DMS114 treated with DMSO at 0.1 percent for 48 hours (cell line): ENCODE measurements around the gene SEZ6.

Source experiments
- DNase-seq: peaks from one replicate; lab custom pipeline; 2025; ENCODE audit not compliant: unreplicated experiment; lab: John Stamatoyannopoulos, UW

The SEZ6 gene

GRCh38 chr17:29003289-29003688 is 2.5 kb downstream of the SEZ6 start:
- DNase-seq, result no peak

- no peak for DNase-seq
Measured at GRCh38 chr17:29002811-29003210, 3.0 kb downstream of the SEZ6 start.

GRCh38 chr17:29000973-29001372 is 4.9 kb downstream of the SEZ6 start:
- DNase-seq, result no peak

GRCh38 chr17:28999206-28999605 is 6.6 kb downstream of the SEZ6 start:
- DNase-seq, result no peak

GRCh38 chr17:28997806-28998205 is 8.0 kb downstream of the SEZ6 start:
- DNase-seq, result no peak

- DNase-seq, result no peak
Measured at GRCh38 chr17:28996554-28997096, 9.2 kb downstream of the SEZ6 start.

GRCh38 chr17:28993645-28994426 is 12.0 kb downstream of the SEZ6 start:
- DNase-seq, result no peak

- no peak for DNase-seq
Measured at GRCh38 chr17:28992625-28993600, 12.9 kb downstream of the SEZ6 start.

GRCh38 chr17:28992185-28992584 is 13.6 kb downstream of the SEZ6 start:
- no peak for DNase-seq

GRCh38 chr17:28991779-28992178 is 14.1 kb downstream of the SEZ6 start:
- no peak for DNase-seq

GRCh38 chr17:28989028-28989427 is 16.8 kb downstream of the SEZ6 start:
- no peak for DNase-seq

GRCh38 chr17:28988475-28988874 is 17.4 kb downstream of the SEZ6 start:
- no peak for DNase-seq

GRCh38 chr17:28986714-28987655 is 18.8 kb downstream of the SEZ6 start:
- no peak for DNase-seq

GRCh38 chr17:28985950-28986713 is 19.7 kb downstream of the SEZ6 start:
- DNase-seq, result no peak

- no peak for DNase-seq
Measured at GRCh38 chr17:28983286-28984230, 22.3 kb downstream of the SEZ6 start.

GRCh38 chr17:28982131-28982793 is 23.6 kb downstream of the SEZ6 start:
- DNase-seq, result no peak

- no peak for DNase-seq
Measured at GRCh38 chr17:28978356-28978964, 27.4 kb downstream of the SEZ6 start.
